HK-2 (cell line): ENCODE data around the gene SFRP2.

Experiments used
- DNase-seq: peaks from one replicate; pipeline ENCODE4 v3.0.0-alpha.2; 2018; ENCODE audit not compliant: unreplicated experiment

Gene SFRP2, protein sequence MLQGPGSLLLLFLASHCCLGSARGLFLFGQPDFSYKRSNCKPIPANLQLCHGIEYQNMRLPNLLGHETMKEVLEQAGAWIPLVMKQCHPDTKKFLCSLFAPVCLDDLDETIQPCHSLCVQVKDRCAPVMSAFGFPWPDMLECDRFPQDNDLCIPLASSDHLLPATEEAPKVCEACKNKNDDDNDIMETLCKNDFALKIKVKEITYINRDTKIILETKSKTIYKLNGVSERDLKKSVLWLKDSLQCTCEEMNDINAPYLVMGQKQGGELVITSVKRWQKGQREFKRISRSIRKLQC

DNA sequence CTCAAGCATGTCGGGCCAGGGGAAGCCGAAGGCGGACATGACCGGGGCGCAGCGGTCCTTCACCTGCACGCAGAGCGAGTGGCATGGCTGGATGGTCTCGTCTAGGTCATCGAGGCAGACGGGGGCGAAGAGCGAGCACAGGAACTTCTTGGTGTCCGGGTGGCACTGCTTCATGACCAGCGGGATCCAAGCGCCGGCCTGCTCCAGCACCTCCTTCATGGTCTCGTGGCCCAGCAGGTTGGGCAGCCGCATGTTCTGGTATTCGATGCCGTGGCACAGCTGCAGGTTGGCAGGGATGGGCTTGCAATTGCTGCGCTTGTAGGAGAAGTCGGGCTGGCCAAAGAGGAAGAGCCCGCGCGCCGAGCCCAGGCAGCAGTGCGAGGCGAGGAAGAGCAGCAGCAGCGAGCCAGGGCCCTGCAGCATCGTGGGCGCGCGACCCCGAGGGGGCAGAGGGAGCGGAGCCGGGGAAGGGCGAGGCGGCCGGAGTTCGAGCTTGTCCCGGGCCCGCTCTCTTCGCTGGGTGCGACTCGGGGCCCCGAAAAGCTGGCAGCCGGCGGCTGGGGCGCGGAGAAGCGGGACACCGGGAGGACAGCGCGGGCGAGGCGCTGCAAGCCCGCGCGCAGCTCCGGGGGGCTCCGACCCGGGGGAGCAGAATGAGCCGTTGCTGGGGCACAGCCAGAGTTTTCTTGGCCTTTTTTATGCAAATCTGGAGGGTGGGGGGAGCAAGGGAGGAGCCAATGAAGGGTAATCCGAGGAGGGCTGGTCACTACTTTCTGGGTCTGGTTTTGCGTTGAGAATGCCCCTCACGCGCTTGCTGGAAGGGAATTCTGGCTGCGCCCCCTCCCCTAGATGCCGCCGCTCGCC is at the start of gene SFRP2:
Gene SFRP2, minus strand, starts transcription at position 671 of the 864 bp plus-strand sequence. Its CDS starts 248 bp downstream, at position 423.
- DNase-seq: no peak

DNA sequence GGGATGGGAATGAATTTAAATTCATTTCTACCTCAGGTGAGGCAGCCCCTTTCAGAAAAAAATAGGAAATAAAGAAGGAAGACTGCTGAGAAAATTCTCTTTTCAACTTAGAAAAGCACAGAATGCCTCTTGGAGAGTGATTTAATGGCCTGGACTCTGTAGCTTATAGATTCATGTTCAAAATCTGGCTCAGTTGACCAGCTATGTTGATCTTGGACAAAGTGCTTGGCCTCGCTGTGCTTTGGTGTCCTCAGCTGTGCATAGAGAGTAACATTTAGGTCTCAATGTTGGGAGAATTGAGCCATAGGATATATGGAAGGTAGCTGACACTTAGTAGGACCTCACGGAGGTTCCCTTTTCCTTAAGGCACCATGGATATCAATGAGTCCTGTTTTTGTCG is 49.7 kb upstream of the SFRP2 start:
- no peak for DNase-seq

DNA sequence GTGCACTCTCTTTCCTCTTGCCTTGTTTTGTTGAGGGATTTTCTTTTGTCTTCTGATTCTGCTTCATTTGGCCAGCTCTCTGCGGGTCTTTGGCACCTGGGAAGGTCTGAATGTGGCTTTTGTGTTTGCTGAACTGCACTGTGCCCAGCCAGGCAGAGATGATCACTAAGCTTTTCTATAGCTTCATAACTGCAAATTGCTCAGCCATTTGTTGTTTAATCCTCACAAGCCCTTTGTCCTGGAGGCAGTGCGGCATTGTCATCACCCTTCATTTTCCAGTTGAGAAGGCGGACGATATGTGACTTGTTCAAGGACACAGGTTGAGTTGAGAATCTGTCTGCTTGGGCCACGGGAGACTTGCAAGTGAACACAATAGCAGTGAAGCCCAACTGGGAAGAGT is 46.0 kb upstream of the SFRP2 start:
- no peak for DNase-seq

DNA sequence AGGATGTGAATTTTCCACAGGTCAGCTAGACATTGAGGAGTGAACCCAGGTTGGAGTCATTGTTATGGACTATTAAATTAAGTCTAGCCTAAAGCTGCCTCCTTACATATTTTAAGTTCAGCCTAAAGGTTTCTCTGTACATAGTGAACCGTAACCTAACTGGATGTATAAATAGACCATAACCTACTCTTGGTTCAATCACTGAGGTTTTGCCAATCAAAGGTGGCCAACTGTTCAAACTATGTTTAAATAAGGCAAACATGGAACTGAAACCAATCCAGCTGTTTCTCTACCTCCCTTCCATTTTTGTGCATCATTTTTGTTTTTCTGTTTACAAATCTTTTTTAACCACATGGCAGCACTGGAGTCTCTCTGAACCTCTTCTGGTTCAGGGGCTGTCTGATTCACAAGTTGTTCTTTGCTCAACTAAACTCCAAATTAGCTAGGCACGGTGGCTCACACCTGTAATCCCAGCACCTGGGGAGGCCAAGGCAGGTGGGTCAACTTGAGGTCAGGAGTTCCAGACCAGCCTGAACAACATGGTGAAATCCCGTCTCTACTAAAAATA is 43.9 kb upstream of the SFRP2 start:
- no peak for DNase-seq

DNA sequence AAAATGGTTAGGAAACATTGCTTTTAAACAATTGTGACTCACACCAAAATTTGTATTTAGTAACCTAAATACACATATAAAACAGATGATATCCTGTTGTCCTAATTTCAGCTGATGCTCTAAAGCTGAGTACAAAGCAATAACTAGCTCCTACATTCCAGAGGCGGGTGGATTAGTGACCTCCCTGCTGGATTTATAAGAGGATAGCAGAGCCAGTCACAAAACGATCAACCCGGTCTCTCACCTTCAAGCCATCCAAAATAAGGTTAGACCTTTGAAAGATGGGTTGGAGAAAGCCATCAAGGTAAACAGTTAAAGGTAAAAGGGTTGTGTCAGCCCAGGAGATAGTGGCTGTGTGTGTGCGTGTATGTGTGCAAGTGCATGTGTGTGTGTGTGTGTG is 43.2 kb upstream of the SFRP2 start:
- DNase-seq: no peak

DNA sequence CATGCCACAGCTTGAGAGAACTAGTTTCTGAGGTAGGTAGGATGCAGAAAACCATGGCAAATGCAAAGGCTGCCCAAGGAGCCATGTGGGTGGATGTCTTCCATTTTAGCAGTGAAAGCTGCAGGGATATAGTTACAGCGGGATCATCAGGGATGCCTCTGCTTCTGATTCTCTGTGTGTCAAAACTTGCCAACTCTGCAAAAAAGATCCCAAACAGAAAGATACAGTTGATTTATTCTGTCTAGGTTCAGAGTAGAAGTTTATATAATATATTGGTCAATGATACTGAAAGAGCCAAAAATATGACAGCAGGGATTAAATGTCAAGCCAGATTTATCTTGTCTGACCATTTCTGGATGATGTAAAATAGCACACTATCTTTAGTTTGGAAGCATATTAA is 42.4 kb upstream of the SFRP2 start:
- DNase-seq: no peak

DNA sequence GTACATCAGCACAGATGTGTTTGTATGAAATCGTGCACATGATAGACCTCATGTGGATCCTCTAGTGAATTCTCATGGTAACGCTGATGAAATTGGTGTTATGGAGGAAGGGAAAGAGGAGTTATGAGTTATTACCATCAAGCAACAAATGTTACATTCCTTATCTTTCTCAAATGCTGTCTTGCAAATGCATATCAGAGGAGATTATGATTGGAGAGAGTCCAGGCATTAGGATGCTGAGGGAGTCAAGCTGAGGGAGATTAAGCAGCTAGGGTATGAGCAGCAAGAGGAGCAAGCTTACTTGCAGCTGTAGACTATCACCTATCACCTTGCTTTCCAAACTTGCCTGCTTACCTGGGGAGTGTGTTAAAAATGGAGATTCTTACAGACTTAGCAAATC is 36.8 kb upstream of the SFRP2 start:
- no peak for DNase-seq

DNA sequence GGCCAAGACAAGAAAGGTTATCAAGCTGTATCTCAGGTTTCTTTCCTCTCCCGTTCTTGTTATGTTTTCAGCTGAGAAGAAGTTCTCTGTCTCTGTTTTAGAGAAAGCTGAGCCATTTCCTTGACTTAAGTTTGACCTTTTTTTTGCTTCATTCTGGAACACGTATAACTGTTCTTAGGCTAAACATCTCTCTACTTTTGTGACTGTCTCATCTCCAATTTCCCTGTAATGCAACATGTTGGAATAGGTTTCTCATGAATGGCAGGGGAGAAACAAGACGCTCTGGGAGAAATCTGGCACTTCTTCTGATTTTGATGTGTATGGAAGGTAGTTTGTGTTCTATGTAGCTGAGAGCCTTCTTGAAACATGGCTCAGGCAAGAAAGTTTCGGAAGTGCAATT is 36.2 kb upstream of the SFRP2 start:
- DNase-seq: no peak

DNA sequence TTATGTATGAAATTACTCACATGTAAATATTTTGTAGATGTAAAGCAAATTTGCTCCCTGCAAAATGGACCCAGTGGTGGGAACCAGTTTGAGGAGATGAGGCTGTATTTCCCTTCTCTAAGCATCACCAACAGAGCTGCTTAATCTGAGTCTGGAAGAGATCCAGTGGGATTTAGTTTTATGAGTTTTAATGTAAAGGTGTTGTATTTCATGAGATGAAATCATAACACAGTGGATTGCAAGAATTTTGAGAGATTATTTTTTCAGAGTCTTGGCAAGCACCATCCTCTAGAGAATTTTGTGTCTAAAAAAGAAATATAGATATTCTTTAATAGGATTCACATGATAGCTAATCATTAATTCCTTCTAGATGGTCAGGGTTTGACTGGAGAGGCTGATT is 35.6 kb upstream of the SFRP2 start:
- DNase-seq: no peak

DNA sequence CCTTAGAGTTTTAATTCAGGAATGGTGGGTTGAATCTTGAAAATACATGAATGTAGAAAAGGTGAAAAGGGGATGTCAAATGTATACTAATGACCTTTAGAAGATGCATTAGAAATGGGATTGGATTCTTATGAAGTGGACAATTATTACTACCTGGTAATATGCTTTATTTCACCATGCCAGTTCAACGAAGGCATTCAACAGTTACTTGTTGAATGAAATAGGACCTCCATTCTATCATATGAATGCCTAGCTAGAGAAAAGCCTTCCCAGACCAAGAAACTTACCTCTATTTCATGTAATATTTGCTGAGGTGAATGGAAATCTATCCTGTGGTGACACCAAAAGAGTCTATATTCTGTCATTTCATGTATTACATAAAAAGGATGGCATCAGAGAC is 34.6 kb upstream of the SFRP2 start:
- no peak for DNase-seq

DNA sequence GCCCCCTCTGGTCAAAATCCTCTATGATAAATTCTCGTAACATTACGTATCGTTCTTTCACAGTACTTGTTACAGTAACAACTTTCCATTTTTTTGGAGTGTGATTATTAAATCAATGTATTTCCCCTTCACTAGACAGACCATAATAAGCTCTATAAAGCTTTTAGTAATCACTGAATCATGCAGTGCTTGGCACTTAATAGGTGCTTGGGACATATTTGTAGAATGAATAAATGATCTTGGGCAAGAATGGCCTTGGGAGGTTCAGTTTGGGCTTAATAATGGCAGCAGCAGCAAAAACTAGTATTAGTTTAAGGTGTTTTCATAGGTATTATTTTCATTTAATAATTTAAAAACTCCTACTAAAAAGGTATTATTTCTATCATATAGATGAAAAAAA is 33.4 kb upstream of the SFRP2 start:
- DNase-seq: no peak

DNA sequence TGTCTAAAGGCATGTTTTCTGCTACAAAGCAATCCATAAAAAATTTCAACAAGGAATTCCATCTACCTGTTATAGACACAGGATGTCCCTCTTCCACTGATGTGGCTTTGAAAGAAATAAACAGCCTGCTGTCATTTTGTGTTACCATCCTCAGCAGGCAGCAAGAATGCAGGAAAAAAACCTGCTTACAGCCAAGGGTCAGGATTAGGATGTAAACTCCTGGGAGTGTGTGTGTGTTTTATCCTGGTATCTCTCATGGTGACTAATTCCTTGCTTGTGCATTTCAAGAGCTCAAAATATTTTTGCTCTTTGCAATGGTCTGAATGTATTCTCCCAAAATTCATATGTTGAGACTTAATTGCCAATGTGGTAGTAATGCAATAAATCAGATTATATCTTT is 28.6 kb upstream of the SFRP2 start:
- DNase-seq: no peak

DNA sequence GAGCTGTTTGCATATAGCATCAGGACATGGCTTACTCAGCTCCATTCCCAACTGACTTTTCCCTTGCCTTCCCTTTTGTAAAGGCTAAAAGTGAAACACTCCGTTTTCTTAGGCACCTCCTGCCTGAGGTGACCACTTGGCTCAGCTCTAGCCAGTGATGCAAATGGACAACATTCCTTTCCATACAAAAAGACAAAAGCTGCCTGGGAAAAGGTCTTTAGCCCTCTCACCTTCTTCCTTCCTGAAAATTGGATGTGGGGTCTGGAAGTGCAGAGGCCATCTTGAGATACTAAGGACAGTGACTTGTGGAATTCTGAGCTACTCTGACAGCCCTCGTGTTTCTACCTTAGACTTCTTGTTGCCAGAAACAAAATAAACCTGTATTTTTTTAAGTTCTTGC is 27.7 kb upstream of the SFRP2 start:
- DNase-seq: no peak

DNA sequence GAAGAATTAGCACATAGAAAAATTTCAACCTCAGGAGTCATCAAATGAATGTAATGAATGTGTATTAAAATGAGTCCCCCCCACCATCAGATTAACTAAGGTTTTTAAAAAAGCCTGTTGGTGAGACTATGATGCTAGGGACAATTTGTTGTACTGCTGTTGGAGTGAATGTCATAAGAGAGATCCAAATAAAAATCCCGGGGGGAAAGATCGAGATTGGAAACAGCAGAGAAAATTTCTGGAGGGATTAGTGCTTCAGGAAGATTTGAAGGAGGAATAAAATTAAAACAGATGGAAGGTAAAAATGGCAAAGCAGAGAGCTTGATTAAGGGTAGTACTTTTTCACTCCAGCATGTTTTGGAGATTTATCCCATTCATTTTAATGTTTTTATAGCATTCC is 25.9 kb upstream of the SFRP2 start:
- no peak for DNase-seq

DNA sequence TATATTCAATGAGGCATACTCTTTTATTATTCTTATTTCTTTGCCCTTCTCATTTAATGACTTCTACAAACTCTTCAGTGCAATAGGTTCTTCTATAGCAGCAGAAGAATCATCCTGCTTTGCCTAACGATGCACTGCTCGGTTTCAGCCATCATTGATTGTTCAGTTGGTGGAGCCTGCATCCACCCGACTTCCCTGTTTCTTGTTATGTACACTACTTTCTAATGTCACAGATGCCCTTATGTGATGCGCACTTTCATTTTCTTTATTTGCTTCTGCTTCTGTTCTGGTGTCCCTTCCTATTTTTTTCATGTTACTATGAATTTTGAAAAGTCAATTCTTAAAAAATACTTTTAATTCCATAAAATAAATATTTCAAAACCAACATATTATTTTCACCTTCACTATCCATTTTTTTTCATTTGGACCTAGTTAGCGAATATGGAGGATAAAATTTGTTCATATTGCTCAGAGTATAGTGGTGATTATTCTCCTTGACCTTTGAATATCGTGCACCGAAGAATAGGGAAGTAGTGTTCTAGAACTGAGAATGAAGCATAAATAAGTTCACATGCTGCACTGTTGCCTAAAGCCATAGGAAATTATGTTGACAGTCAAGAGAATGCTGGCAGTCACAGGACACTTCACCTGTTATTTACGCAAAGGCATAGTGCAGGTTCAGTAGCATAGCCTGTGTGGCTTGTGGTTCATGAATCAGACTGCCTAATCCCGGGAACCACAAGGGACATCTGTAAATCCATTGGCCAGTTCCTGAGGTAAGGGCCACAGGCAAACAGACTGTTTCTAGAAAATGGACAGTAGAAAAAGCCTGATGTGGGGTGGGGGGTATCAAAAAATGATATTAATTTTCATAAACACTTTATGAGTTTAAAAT is 21.3 kb upstream of the SFRP2 start:
- DNase-seq: no peak

DNA sequence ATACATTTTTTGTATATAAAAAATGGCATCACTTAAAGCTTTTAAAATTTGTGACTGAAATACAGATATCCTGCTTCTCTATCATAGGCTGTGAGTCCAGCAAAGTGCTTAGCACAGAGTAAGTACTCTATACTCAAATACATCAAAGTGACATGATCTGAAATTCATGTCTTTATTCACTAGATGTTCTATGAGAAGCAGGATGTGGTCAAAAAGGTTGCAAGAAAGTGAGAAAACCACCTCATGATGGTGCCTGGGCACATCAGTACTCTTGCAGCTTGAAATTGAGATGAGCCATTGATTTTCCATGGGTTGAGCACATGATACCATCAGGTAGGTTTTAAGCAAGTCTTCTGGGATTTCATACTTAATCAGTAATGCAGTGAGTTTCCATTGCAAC is 20.4 kb upstream of the SFRP2 start:
- DNase-seq: no peak

DNA sequence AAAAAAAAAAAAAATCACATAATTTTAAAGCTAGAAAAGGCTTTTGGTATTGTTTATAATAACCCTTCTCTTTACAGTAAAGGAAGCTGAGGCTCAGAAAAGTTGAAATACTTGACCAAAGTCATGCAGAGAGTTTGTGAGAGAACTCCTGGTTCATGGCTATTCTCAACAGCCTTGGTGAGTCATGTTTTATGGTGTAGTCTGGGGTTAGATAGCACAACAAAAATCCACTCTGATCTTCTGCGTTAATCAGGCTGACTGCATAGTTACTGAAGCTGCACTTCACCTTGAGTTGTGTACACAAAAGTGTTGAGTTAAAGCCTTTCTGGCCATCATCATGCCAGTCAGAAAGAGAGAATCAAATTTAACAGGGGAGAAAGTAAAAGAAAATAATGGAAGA is 19.3 kb upstream of the SFRP2 start:
- no peak for DNase-seq

DNA sequence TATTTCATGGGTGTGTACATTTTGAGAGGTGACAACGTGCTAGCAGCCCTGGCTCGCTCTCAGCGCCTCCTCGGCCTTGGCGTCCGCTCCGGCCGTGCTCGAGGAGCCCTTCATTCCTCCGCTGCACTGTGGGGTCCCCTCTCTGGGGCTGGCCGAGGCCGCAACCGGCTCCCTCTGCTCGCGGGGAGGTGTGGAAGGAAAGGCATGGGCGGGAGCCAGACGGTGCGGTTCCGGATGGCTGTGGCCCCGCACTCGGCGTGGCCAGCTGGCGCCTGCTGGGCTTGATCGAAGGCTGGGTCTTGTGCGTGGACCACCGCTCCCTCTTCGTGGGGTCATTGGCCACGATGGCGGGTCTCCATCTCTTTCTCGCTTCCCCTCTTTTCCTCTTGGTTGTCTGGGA is 17.2 kb upstream of the SFRP2 start:
- DNase-seq: no peak

DNA sequence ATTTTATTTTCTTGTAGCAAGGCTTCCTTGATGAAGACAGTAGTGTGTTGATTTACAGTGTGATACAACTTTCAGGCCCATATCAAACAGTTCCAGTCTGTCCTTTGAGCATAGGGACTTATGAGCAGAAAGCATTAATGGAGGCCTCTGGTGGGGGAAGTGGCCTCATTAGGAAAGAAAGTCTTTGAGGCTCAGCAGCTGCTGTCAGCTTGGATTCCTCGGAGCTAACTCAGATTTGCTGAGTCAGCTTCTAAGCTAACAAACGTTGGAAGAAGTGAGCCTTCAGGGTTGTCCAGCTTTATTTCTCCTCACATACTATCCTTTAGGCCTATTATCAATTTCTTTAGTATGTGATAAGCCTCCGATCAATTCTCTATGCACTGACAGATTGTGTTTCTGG is 15.8 kb upstream of the SFRP2 start:
- DNase-seq: no peak

DNA sequence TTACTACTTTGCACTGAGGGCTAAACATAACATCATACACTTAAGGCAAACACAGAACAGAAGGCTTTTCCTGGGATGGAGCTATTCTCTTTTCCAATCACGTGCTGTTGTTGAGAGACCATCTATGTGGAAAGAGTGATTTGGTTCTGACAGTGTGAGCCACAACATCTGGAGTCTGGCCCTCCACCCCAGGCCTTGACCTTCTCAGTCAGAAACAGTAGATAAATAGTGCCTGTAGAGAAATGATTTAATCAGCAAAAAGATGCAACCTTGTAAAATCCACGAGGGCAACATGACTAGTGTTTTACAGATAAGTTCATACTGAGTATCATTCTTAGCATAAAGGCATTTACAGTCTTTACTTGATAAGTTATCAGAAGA is 10.8 kb upstream of the SFRP2 start:
- DNase-seq: no peak

DNA sequence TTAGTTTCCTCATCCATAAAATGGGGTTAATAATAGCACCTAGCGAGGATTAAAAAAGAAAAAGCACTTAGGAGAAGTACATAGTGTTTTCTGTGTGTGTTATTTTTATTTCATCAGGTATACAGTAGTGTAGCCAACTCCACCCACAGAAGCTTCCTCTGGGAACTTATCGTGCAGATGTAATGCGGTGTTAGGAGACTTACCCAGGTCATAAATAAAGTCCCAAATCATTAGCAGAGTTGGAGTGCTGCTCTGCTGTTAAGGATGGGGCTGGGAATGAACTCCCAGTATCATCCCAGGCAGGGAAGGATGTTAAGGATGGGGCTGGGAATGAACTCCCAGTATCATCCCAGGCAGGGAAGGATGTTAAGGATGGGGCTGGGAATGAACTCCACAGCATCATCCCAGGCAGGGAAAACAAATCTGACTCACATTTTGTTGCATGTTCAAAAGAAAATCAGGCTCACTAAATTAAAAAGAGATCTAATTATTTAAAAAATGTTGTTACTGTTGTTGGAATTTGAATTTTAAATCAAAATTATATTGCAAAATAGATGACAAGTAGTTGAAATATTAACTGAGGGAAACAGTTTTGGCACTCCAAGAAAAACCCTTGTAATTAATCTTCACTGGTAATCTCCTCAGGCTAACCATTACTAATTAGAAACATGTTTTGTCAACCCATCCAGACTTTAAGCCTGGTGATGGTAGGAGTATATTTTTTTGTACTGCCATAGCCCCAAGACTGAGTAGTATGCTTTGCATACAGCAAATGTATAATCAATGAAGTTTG is 10.2 kb upstream of the SFRP2 start:
- no peak for DNase-seq
